Activated CD8-positive, alpha-beta memory T cell treated with anti-CD3 and anti-CD28 coated beads, Interleukin-2, amount 50 U/mL, for 1 hour (primary cell): ENCODE measurements around the gene MYO5A.
"Not testable (repeated sequence)": the region's sequence is repeated elsewhere in the genome, so short reads cannot be mapped to it uniquely, and the experiment has no call there.

Experiments
- DNase-seq: peaks from one replicate; pipeline ENCODE4 v3.0.0-alpha.2; 2020; ENCODE audit errors: extremely low read depth

MYO5A gene

GRCh38 chr15:52419494-52419893 lies 109.2 kb downstream of the MYO5A start:
- no peak for DNase-seq

- no peak for DNase-seq
Measured at GRCh38 chr15:52417957-52418356, 110.7 kb downstream of the MYO5A start.

GRCh38 chr15:52417521-52417920 lies 111.2 kb downstream of the MYO5A start:
- no peak for DNase-seq

GRCh38 chr15:52416566-52416965 lies 112.1 kb downstream of the MYO5A start:
- DNase-seq = not testable (repeated sequence)

- no peak for DNase-seq
Measured at GRCh38 chr15:52415628-52416027, 113.1 kb downstream of the MYO5A start.

- no peak for DNase-seq
Measured at GRCh38 chr15:52414936-52415335, 113.7 kb downstream of the MYO5A start.

GRCh38 chr15:52408823-52409222 lies 119.9 kb downstream of the MYO5A start:
- DNase-seq = no peak

- no peak for DNase-seq
Measured at GRCh38 chr15:52407374-52407773, 121.3 kb downstream of the MYO5A start.

GRCh38 chr15:52406601-52407000 lies 122.1 kb downstream of the MYO5A start:
- no peak for DNase-seq

- no peak for DNase-seq
Measured at GRCh38 chr15:52405856-52406255, 122.8 kb downstream of the MYO5A start.

- DNase-seq = no peak
Measured at GRCh38 chr15:52397118-52397517, 131.6 kb downstream of the MYO5A start.

- no peak for DNase-seq
Measured at GRCh38 chr15:52394118-52394517, 134.6 kb downstream of the MYO5A start.

- DNase-seq = no peak
Measured at GRCh38 chr15:52392008-52392687, 136.5 kb downstream of the MYO5A start.

GRCh38 chr15:52391069-52391468 lies 137.6 kb downstream of the MYO5A start:
- DNase-seq = no peak

- no peak for DNase-seq
Measured at GRCh38 chr15:52385670-52386069, 143.0 kb downstream of the MYO5A start.

- DNase-seq = no peak
Measured at GRCh38 chr15:52383100-52383588, 145.5 kb downstream of the MYO5A start.

GRCh38 chr15:52382647-52383046 lies 146.0 kb downstream of the MYO5A start:
- no peak for DNase-seq

GRCh38 chr15:52379395-52380106 lies 149.1 kb downstream of the MYO5A start:
- no peak for DNase-seq

GRCh38 chr15:52378746-52379394 lies 149.8 kb downstream of the MYO5A start:
- DNase-seq = no peak

GRCh38 chr15:52370010-52370409 lies 158.7 kb downstream of the MYO5A start:
- no peak for DNase-seq

- no peak for DNase-seq
Measured at GRCh38 chr15:52369455-52369854, 159.2 kb downstream of the MYO5A start.

GRCh38 chr15:52369030-52369429 lies 159.7 kb downstream of the MYO5A start:
- no peak for DNase-seq

GRCh38 chr15:52368402-52368801 lies 160.3 kb downstream of the MYO5A start:
- no peak for DNase-seq
